Gastrocnemius medialis (tissue), 4 donors: ENCODE results near the gene SP140. TPM values are rescaled to one million over a fixed set of nuclear protein-coding genes. Genes with fewer than 3 reads are reported as not detected.

ENCODE experiments used
- ATAC-seq, 2 donors: fragments of 150-250 bp; one replicate each; pipeline ENCODE4 v1.9.1; 2016
- DNase-seq, 2 donors: peaks; one replicate each; pipeline ENCODE4 v3.0.0-alpha.2; 2019
- H3K27ac ChIP-seq, 4 donors: fragments of 200-600 bp; sonication (generic); 1 replicate in 1 of 4; 2 replicates in 3 of 4; pipeline ENCODE4 v1.5.1; 2016 to 2018; ENCODE audit warnings: mild to moderate bottlenecking in 2 of 4, moderate library complexity in 1 of 4
- H3K27me3 ChIP-seq, 3 donors: fragments of 200-600 bp; sonication (generic) in 2 of 3; 1 replicate in 1 of 3; 2 replicates in 2 of 3; pipeline versions ENCODE4 v1.5.1 to v1.6.0; 2016 to 2019; ENCODE audit warnings: mild to moderate bottlenecking in 1 of 3, moderate library complexity in 1 of 3
- H3K36me3 ChIP-seq, 2 donors: fragments of 200-600 bp; sonication (generic) in 1 of 2; one replicate each; pipeline ENCODE4 v1.5.1; 2017 to 2018
- H3K4me1 ChIP-seq, 2 donors: fragments of 200-600 bp; sonication (generic) in 1 of 2; one replicate each; pipeline ENCODE4 v1.5.1; 2016 to 2017; ENCODE audit warnings: mild to moderate bottlenecking in 2 of 2
- H3K4me3 ChIP-seq, 4 donors: fragments of 200-600 bp; sonication (generic) in 3 of 4; 1 replicate in 1 of 4; 2 replicates in 3 of 4; pipeline ENCODE4 v1.5.1; 2016 to 2019; ENCODE audit warnings: mild to moderate bottlenecking in 2 of 4
- H3K9me3 ChIP-seq, 3 donors: fragments of 200-600 bp; sonication (generic) in 2 of 3; 1 replicate in 1 of 3; 2 replicates in 2 of 3; pipeline ENCODE4 v1.5.1; 2016 to 2019
- POLR2A ChIP-seq, 2 donors: fragments of 450-650 bp; IDR thresholded peaks; one replicate each; pipeline ENCODE4 v1.6.1; 2017; ENCODE audit warnings: antibody characterized with exemption in 2 of 2, mild to moderate bottlenecking in 2 of 2, moderate library complexity in 2 of 2
- in situ Hi-C, 4 donors: fragments of 200-750 bp; cut with MboI; loops; one replicate each; pipeline versions ENCODE4 v1.15.0 to v1.8.0; 2017; ENCODE audit warnings: low sequenced_read_pairs in 4 of 4
- intact Hi-C: fragments of 100-400 bp; cut with DNase I; formaldehyde crosslinking; loops from one replicate; pipeline ENCODE4 v1.15.1; 2023; ENCODE audit warnings: low total_unique reads
- total RNA-seq, 4 donors: library from RNA; depleted of rRNA; stranded (reverse); fragments of >200 nt; gene quantifications; one replicate each; pipeline versions ENCODE4 v1.1.0 to v1.2.3, GENCODE V29; 2016
- TF ChIP-seq, protein P1 (sequence below), 5 experiments: fragments of 450-650 bp in 3 of 5; fragments of 200-600 bp in 2 of 5; sonication (generic) in 2 of 5; IDR thresholded peaks in 4 of 5; conservative IDR thresholded peaks in 1 of 5; 1 replicate in 4 of 5; 2 replicates in 1 of 5; pipeline ENCODE4 v1.5.1; 2016 to 2019; ENCODE audit warnings: antibody characterized with exemption in 5 of 5, mild to moderate bottlenecking in 3 of 5, moderate library complexity in 3 of 5

SP140 gene
- total RNA-seq, 4 donors from 2014 or later = 0.46 TPM; not detected in 3

DNA sequence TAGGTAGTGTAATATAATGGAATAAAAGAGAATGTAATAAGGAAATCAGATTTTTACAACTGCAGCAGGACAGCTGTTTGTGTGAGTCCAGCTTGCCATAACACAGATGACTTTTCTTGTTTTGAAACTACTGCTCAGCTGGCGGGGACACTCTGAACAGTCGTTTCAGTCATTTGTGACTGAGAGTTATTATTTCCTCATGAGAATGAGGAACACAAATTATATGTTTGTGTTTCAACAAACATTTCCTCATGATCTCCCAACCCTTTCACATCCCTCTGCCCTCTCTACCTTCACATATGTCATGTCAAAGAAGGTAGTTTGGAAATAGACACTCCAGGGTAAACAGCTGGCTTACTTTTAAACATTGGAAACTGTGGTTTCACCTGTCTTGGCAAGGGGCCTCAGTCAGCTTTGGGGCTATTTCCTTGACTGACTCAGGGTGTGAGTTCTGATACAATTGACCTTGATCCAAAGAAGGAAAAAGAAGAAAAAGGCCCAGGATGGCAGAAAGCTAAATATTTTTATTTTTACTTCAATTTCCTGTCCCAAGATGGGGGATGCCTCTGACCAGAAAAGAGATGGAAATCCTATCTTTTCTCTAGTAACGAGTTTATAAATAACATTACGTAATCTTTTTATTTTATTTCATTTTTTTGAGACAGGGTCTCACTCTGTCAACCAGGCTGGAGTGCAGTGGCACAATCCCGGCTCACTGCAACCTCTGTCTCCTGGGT is 102.0 kb downstream of the SP140 start:
- TF ChIP-seq, protein P1, sequence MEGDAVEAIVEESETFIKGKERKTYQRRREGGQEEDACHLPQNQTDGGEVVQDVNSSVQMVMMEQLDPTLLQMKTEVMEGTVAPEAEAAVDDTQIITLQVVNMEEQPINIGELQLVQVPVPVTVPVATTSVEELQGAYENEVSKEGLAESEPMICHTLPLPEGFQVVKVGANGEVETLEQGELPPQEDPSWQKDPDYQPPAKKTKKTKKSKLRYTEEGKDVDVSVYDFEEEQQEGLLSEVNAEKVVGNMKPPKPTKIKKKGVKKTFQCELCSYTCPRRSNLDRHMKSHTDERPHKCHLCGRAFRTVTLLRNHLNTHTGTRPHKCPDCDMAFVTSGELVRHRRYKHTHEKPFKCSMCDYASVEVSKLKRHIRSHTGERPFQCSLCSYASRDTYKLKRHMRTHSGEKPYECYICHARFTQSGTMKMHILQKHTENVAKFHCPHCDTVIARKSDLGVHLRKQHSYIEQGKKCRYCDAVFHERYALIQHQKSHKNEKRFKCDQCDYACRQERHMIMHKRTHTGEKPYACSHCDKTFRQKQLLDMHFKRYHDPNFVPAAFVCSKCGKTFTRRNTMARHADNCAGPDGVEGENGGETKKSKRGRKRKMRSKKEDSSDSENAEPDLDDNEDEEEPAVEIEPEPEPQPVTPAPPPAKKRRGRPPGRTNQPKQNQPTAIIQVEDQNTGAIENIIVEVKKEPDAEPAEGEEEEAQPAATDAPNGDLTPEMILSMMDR (IDR thresholded peaks at IDR 0.05 in 4 of 5, conservative IDR thresholded peaks at IDR 0.05 in 1 of 5) = no peak
- no peak for TF ChIP-seq POLR2A (IDR thresholded peaks at IDR 0.05)
- Histone ChIP-seq H3K4me1 (peaks cover 5 to 26% of the 10 kb centered on the region in 2 donors), H3K27me3 (no peaks in the 10 kb centered on the region), H3K27ac (peak overlapping the region; percentile 54 to 77 (median 70)), H3K4me3 (peak overlapping the region; percentile 44 to 70 (median 53)), H3K36me3 (no peaks in the 10 kb centered on the region), H3K9me3 (no peaks in the 10 kb centered on the region)
- intact Hi-C loops (loop anchor here (5.0 kb wide), 1 partner anchor 90 kb away; the partner anchor contains the start of gene SP100), in situ Hi-C loops (no loop called here)
- ATAC-seq (peak; percentile 15 to 53), DNase-seq (no peak)

DNA sequence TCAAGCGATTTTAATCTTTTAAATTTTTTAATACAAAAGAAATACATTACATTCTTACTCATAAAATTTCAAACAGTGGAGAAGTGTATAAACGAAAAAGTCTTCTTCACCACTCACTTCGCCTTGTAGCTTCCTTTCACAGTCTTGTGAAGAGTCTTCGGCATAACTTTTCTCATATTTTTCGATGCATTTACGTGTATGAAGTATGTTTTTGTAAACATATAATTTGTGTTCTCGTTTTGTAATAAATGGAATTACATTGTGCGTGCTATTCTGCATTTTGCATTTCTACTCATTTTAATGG is 102.6 kb downstream of the SP140 start:
- in situ Hi-C loops = no loop called here
- Histone ChIP-seq H3K36me3 (no peaks in the 10 kb centered on the region), H3K27me3 (no peaks in the 10 kb centered on the region), H3K4me1 (peaks cover 5 to 26% of the 10 kb centered on the region in 2 donors), H3K9me3 (no peaks in the 10 kb centered on the region), H3K4me3 (peak overlapping the region; percentile 44 to 70 (median 53)), H3K27ac (peak overlapping the region in 1 of 4 donors; percentile 77)
- TF ChIP-seq POLR2A (IDR thresholded peaks at IDR 0.05) = no peak
- TF ChIP-seq, protein P1 (IDR thresholded peaks at IDR 0.05 in 4 of 5, conservative IDR thresholded peaks at IDR 0.05 in 1 of 5) = no peak
- DNase-seq (no peak), ATAC-seq (no peak)
- intact Hi-C loops = loop anchor here (5.0 kb wide), 1 partner anchor 89 kb away; the partner anchor contains the start of gene SP100

GRCh38 chr2:230329946-230330605 is 104.5 kb downstream of the SP140 start:
- peaks cover 5 to 26% of the 10 kb centered on the region in 2 donors for H3K4me1 ChIP-seq
- peak in 1 of 2 donors; percentile 50 for DNase-seq
- peak overlapping the region in 1 of 4 donors; percentile 36 for H3K4me3 ChIP-seq
- intact Hi-C loops = loop anchor here (5.0 kb wide), 1 partner anchor 87 kb away; the partner anchor contains the start of gene SP100
- no peak for TF ChIP-seq POLR2A (IDR thresholded peaks at IDR 0.05)
- TF ChIP-seq, protein P1 (IDR thresholded peaks at IDR 0.05 in 4 of 5, conservative IDR thresholded peaks at IDR 0.05 in 1 of 5) = no peak
- in situ Hi-C loops = no loop called here
- H3K36me3 ChIP-seq = peaks cover 0 to 12% of the 10 kb centered on the region in 2 donors
- no peaks in the 10 kb centered on the region for H3K9me3 ChIP-seq
- H3K27ac ChIP-seq = peak overlapping the region in 2 of 4 donors; percentile 11 to 72
- peak in 1 of 2 donors; percentile 48 for ATAC-seq
- no peaks in the 10 kb centered on the region for H3K27me3 ChIP-seq

GRCh38 chr2:230330725-230331124 is 105.2 kb downstream of the SP140 start:
- TF ChIP-seq, protein P1 (IDR thresholded peaks at IDR 0.05 in 4 of 5, conservative IDR thresholded peaks at IDR 0.05 in 1 of 5) = no peak
- TF ChIP-seq POLR2A (IDR thresholded peaks at IDR 0.05) = no peak
- Histone ChIP-seq H3K27ac (peak overlapping the region in 2 of 4 donors; percentile 11 to 72), H3K4me1 (peaks cover 5 to 26% of the 10 kb centered on the region in 2 donors), H3K27me3 (no peaks in the 10 kb centered on the region), H3K4me3 (peak overlapping the region in 1 of 4 donors; percentile 36), H3K36me3 (peaks cover 0 to 12% of the 10 kb centered on the region in 2 donors), H3K9me3 (no peaks in the 10 kb centered on the region)
- peak; percentile 39 to 65 for DNase-seq
- ATAC-seq = peak; percentile 83 to 89
- in situ Hi-C loops = no loop called here
- intact Hi-C loops = no loop called here
